GM21390 (cell line): ENCODE data around the gene TAP1.

Experiments
- ATAC-seq: cut with Tn5 transposase; IDR thresholded peaks from one replicate; pipeline ENCODE4 v1.9.1; 2021; ENCODE audit not compliant: unreplicated experiment

The TAP1 gene

GRCh38 chr6:32865724-32866443 lies 12.4 kb upstream of the TAP1 start:
- no peak for ATAC-seq

GRCh38 chr6:32862725-32863124 lies 9.2 kb upstream of the TAP1 start:
- ATAC-seq: no peak

GRCh38 chr6:32860674-32861073 lies 7.2 kb upstream of the TAP1 start:
- no peak for ATAC-seq

DNA sequence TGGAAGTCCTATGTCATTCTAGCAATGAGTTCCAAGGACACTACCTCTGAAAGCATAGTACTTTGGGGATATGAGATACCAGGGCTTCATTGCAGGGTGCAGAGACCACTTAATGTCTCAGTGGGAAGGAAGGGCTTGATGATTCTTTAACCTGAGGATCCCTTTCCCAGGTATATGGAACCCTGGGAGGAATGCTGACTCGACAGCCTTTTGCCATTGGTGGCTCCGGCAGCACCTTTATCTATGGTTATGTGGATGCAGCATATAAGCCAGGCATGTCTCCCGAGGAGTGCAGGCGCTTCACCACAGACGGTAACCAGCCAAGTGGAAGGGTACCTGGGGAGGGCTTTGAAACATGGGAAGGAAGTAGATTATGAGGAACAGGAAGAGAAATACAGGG lies 4.7 kb upstream of the TAP1 start:
- no peak for ATAC-seq

DNA sequence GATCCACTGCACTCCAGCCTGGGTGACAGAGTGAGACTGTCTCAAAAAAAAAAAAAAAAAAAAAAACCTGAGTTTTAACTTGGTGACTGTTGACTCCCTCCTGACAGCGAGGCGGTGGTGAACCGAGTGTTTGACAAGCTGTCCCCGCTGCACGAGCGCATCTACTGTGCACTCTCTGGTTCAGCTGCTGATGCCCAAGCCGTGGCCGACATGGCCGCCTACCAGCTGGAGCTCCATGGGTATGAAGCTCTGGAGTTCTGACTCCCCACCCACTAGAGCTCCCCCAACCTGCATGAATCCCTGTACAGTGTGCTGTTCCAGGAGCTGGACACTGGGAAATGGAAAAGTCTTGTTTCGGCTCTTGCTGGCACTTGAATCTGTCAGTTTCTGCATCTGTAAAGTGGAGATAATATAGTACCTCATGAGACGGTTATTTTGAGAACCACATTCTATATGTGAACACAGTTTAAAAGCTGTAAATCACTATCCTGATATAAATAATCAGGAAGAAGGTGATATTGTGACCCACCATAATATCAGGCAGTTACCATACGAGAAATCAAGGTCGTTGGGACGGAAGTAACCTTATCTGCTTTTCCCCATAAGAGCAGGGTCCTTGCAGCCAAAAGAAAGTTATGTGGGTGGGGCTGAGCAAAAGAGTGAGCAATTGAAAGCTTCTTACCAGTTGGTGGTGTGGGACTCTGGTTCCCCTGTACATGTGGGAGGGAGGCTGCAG lies 3.8 kb upstream of the TAP1 start:
- no peak for ATAC-seq

DNA sequence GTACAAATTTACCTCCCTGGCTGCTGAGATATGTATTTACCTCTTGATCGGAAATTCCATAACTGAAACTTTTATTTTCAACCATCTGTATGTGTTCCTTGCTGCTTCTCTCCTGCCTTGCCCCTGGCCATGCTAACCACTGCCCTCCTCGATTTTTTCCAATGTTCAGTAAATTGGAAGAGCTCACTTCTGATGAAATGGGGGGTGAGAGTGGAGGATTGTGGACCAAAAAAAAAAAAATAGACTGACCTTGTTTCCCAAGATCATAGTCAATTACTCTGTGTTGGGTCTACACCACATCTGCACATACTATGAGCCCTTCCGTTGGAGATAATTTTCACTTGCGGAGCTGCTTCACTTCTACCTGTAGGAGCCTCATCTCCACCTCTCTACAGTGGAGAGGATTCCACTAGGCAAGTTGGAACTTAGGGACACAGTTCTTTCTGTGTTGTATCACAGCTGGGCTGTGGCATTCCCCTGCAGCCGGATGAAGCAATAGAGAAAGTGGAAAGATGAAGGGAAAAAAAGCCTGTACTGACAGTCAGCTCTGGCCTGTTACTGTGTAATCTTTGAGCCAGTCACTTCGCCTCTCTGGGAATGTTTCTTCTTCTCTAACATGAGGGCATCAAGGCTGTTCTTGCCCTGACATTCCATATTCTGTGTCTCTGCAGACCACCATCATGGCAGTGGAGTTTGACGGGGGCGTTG lies 2.1 kb upstream of the TAP1 start:
- ATAC-seq: no peak

GRCh38 chr6:32854376-32855178 lies 1.1 kb upstream of the TAP1 start:
- no peak for ATAC-seq

DNA sequence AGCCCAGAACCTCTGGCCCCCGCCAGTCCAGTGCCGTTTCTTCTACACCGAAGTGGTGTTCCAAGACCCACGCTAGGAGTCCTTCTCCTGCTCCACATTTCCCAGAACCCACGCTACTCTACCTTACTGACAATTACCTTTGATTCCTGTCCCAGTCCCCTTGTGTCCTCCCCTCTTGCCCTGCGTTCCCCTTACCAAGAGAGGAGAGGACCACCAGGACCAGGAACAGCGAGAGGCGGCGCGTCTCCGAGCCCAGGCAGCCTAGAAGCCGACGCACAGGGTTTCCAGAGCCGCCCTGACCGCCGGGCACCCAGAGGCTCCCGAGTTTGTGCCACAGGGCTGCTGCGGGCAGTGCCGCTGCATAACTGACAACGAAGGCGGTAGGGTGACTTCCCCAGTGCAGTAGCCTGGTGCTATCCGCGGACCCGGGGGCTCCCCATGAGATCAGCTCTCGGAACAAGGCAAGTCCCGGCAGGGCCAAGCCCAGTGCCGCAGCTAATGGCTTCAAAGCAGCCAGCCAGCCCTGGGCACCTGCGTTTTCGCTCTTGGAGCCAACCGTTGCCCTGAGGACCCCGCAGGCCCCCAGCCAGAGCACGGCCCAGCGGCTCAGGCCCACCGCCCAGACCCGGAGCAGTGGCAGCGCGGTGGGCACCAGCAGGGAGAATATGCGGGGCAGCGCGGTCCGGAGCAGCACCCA lies 512 bp downstream of the TAP1 start:
- peak; percentile 22 for ATAC-seq

GRCh38 chr6:32852018-32852843 lies 1.3 kb downstream of the TAP1 start:
- no peak for ATAC-seq

DNA sequence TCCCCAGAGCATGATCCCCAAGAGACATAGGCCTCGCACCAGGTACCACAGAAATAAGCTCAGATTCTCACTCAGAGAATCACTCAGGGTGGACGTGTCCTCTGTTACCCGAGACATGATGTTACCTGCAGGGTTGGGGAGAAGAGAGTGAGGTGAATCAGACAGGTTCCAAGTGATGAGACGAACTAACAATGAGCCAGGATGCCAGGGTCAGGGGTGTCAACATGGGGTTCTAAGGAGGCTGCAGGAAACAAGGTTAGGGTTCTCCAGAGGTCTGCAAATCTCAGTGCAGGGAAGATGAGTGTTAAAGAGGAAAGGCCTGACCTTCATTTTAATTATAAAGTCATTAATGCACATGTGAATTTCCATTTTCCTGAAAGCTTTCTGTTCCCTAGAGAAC lies 2.5 kb downstream of the TAP1 start:
- ATAC-seq: no peak

DNA sequence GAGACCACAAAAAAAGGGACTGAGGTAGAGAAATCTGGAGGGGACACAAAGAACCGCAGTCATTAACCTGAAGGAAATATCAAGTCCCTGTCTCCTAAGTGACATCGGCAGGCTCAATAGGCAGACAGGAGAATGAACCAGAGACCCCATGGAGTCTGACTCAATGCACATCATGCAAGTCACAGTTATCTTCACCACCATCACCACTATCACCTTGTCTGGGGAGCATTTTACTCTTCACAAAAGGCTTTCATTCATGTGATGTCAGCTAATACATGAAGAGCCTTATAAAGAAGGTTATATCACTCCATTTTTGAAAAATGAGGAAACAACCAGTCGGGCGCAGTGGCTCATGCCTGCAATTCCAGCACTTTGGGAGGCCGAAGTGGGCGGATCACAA lies 4.4 kb downstream of the TAP1 start:
- ATAC-seq: no peak

DNA sequence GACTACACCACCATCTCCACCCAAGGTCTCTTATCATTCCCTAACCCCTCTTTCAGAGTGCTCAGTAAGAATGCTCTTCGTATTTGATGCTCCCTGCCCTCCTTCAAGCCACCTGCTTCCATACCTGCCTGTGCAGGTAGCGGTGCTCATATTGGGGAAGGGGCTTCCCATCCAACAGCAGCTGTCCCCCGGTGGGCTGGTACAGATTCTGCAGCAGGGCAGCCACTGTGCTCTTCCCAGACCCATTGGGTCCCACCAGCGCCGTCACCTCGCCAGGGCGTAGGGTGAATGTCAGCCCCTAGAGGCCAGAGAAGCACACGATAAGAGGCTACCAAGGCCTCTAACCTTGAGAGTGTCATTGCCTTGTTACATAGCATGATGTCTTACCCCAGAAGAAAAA lies 5.7 kb downstream of the TAP1 start:
- no peak for ATAC-seq

- no peak for ATAC-seq
Measured at GRCh38 chr6:32847004-32847403, 6.5 kb downstream of the TAP1 start.

- ATAC-seq: no peak
Measured at GRCh38 chr6:32845384-32845884, 8.1 kb downstream of the TAP1 start.

- ATAC-seq: no peak
Measured at GRCh38 chr6:32844839-32845383, 8.6 kb downstream of the TAP1 start.

DNA sequence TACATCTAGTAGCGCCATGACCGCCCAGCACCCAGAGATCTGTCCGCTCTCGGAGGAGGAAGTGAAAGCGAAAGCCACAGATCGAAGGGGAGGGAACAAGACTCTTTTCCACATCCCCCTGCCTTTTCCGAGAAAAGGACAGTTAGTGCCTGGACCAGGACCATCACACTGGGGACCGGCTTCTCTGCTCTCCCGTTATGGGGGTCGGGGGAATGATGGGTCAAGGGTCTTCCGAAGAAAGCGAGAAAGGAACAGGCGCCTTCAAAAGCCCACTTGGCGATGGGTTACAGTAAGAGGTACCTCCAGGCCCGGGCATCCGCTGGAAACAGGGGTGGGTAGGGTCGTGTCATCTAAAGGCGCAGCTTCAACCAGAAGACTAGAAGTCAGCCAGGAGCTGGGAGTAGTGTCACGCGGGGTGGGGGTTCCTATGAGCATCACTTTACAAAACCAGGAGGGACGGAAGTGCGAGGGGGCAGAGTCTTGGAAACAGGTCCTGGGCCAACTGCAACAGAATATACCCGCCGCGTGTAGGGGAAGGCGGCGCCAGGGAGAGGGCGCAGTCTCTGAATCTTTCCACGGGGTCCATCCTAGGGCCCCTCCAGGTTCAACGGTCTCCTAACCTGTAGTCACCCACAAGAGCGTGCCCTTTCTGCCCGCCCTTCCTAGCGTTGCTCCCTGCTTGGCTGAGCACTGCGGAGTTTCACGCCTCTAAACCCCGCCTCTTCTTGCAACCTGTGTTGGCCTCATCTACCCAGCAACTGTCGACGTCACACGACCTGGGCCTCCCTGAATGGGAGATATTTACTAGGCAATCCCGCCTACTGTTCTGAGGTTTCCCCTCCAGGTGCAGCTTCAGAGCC lies 9.3 kb downstream of the TAP1 start, which contains the start of gene PSMB8:
Gene PSMB8 (minus strand): TSS at position 69 of the 860 bp plus-strand sequence. CDS start 51 bp downstream, at position 18.
- peak; percentile 58 for ATAC-seq

- no peak for ATAC-seq
Measured at GRCh38 chr6:32843331-32843978, 10.0 kb downstream of the TAP1 start.

GRCh38 chr6:32842690-32843089 lies 10.8 kb downstream of the TAP1 start:
- no peak for ATAC-seq
